GM18511 (cell line): Measurements from ENCODE around the gene VARS2.
"Not testable (repeated sequence)": the region's sequence is repeated elsewhere in the genome, so short reads cannot be mapped to it uniquely, and the experiment has no call there.

Source experiments
- ATAC-seq: cut with Tn5 transposase; IDR thresholded peaks from one replicate; pipeline ENCODE4 v1.9.1; 2021; ENCODE audit warnings: mild to moderate bottlenecking, moderate library complexity; ENCODE audit not compliant: unreplicated experiment

The VARS2 gene

DNA sequence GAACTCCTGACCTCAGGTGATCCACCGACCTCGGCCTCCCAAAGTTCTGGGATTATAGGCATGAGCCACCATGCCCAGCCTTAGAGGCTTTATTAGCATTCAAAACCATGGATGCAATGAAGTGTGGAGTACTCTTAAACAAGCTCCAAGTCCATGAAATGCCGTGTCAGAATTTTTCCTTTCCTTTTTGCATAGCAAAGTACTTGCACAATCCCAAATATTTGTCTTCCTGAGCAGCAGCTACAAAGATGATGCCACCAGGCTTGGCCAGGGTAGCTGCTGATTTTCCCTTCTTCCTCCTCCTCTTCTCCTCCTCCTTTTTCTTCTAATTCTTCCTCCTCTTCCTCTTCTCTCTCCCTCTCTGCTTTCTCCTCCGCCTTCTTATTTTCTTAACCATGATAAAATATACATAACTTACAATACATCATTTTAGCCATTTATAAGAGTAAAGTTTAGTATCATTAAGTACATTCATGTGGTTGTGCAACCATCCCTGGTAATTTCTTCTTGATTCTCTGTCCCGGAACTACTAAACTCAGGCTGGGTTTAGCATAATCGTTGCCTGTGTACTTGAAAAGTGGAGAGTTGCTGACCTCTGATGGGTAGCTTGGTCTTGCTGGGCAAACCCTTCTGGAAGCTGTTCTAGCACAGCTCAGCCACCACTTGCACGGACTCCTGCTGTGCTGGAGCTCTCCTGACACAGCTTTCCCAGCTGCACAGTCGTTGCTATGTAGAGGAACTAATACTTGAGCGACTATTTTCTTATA is 47.1 kb downstream of the VARS2 start:
- no peak for ATAC-seq

GRCh38 chr6:30962716-30963115 is 48.7 kb downstream of the VARS2 start:
- ATAC-seq: no peak

DNA sequence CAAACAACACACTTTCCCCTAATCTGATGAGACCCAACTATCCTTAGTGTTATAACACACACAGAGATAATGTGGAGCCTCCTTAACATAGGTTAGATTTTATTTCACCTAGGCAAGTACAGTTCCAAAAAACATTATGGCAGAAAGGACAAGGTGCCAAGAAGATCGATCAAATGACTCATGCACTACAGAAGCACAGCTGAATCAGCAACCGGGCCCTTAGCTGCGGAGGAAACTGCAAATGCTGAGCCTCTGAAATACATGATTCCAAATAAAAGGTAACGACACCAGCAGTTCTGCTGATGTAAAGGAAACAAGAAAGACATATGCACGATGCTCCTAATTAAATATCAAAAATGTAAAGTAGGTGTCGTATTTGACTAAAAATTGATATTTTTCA is 49.6 kb downstream of the VARS2 start:
- ATAC-seq: no peak

DNA sequence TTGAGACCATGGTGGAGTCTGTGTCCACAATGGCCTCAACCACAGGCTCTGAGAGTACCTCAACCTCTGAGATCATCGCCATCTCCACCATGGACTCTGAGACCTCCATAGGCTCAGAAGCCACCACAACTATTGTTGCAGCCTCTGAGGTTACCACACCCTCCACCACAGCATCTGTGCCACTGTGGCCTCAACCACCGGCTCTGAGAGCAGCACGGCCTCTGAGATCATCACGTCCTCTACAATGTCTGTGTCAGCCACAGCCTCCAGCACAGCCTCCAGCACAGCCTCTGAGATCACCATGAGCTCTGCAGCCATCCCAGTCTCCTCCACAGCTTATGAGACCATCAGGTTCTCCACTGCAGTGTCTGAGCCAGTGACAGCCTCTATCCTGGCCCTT is 50.0 kb downstream of the VARS2 start:
- no peak for ATAC-seq

- ATAC-seq: no peak
These were observed 51.1 kb downstream of the VARS2 start for GRCh38 chr6:30965140-30965601.

DNA sequence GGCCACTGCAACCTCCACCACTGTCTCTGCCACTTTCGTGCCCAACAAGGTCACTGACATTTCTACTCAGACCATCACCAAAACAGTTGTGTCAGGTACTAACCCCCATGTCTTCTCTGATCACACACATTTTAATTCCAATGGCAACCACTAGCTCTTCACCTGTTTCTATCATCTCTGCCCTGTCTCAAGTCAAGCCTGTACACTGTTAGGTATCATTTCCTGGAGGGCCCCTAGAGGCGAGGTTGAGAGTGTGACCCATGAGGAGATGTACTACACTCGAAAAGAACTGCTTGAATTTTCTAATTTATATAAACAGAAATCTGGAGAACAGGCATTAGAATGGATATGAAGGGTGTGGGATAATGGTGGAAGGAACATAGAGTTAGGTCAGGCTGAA is 52.1 kb downstream of the VARS2 start:
- ATAC-seq: no peak

DNA sequence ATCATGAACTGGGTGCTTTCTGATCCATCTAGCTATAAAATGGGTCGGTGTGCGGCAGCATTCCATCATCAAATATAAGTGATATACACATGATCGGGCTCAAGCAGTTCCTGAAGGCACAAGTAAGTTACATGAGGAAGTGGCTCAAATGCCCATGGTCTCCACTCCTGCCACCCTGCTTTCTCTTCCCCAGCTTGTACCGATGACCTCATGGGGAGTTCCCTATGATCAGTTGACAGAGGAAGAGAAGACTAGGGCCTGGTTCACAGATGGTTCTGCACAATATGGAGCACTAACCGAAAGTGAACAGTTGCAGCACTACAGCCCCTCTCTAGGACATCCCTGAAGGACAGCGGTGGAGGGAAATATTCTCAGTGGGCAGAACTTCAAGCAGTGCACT is 55.1 kb downstream of the VARS2 start:
- not testable (repeated sequence) for ATAC-seq

GRCh38 chr6:30970946-30971345 is 56.9 kb downstream of the VARS2 start:
- no peak for ATAC-seq

DNA sequence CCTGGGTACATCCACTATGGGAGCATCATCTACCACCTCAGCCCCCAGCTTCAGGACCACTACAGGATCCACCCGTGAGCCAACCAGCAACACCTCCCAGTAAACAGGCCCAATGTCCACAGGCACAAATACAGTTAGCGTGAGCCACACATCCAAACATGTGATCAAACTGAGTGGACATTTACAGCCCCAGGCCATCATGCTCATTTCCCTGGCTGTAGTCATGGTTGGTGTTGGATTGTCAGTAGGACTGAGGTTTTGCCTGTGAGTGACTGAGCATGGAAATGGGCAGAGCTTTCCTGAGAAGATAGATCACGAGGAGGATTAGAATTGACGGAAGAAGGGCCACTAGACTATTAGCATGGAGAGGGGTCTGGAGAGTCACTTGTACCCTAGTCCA is 58.8 kb downstream of the VARS2 start:
- no peak for ATAC-seq

- no peak for ATAC-seq
These were observed 60.6 kb downstream of the VARS2 start for GRCh38 chr6:30974490-30975252.
